B cell (primary cell): ENCODE measurements around the gene PBLD. TPM values are rescaled to one million over a fixed set of nuclear protein-coding genes. Genes with fewer than 3 reads are reported as not detected.

Experiments used
- ATAC-seq: fragments of 200-7000 bp; cut with Tn5 transposase; one replicate; pipeline ENCODE4 v1.10.0; 2021; ENCODE audit warnings: low read depth, mild to moderate bottlenecking, moderate number of reproducible peaks, moderate library complexity
- CTCF ChIA-PET: fragments of 350-600 bp; sonication (Branson Sonifier 250); formaldehyde crosslinking; loops from one replicate; lab custom pipeline; 2021; ENCODE audit warnings: antibody characterized with exemption, inconsistent platforms; lab: Charles Lee
- POLR2A ChIA-PET: fragments of 350-600 bp; sonication (Branson Sonifier 250); formaldehyde crosslinking; loops from one replicate; lab custom pipeline; 2021; ENCODE audit warnings: antibody characterized with exemption; lab: Charles Lee
- DNase-seq: peaks from one replicate; pipeline ENCODE4 v3.0.0; 2013
- H2AFZ ChIP-seq: 2 replicates; pipeline ENCODE4 v1.6.1; 2012; ENCODE audit warnings: mild to moderate bottlenecking, low read depth, low read length; ENCODE audit not compliant: insufficient read depth, poor library complexity, severe bottlenecking
- H3K27ac ChIP-seq, 2 donors: 1 replicate in 1 of 2; 2 replicates in 1 of 2; pipeline ENCODE4 v1.5.1; 2012 to 2013; ENCODE audit warnings: low read length in 2 of 2, mild to moderate bottlenecking in 2 of 2, moderate library complexity in 1 of 2
- H3K27me3 ChIP-seq, 4 experiments: fragments of 200-600 bp in 1 of 4; sonication (generic) in 1 of 4; replicated peaks in 1 of 4; 1 replicate in 2 of 4; 2 replicates in 2 of 4; pipeline versions ENCODE4 v1.6.1 to v1.7.0; 2013 to 2016; ENCODE audit warnings: low read length in 3 of 4, mild to moderate bottlenecking in 2 of 4, mixed read lengths in 1 of 4, moderate library complexity in 1 of 4; ENCODE audit not compliant: insufficient read depth in 4 of 4, control insufficient read depth in 3 of 4; ENCODE audit errors: control extremely low read depth in 1 of 4
- H3K36me3 ChIP-seq, 2 experiments: replicated peaks in 1 of 2; 1 replicate in 1 of 2; 2 replicates in 1 of 2; pipeline versions ENCODE4 v1.6.1 to v1.7.1; 2013; ENCODE audit warnings: low read length in 1 of 2; ENCODE audit not compliant: insufficient read depth in 2 of 2, control insufficient read depth in 1 of 2; ENCODE audit errors: control extremely low read depth in 1 of 2, extremely low read depth in 1 of 2
- H3K4me1 ChIP-seq, 2 donors: fragments of 200-600 bp in 1 of 2; sonication (generic) in 1 of 2; 1 replicate in 1 of 2; 2 replicates in 1 of 2; pipeline versions ENCODE4 v1.5.1 to v1.6.1; 2013 to 2017; ENCODE audit warnings: low read length in 2 of 2; ENCODE audit not compliant: control insufficient read depth in 2 of 2, insufficient read depth in 2 of 2
- H3K4me2 ChIP-seq: replicated peaks from 2 replicates; pipeline ENCODE3; 2012; ENCODE audit warnings: mild to moderate bottlenecking, low read depth, low read length; ENCODE audit not compliant: poor library complexity, severe bottlenecking
- H3K4me3 ChIP-seq, 5 experiments: fragments of 200-600 bp in 1 of 5; sonication (generic) in 1 of 5; 1 replicate in 3 of 5; 2 replicates in 2 of 5; pipeline versions ENCODE4 v1.5.1 to v1.7.0; 2011 to 2016; ENCODE audit warnings: low read length in 4 of 5, mild to moderate bottlenecking in 4 of 5, low read depth in 2 of 5, control low read depth in 1 of 5, moderate library complexity in 1 of 5; ENCODE audit not compliant: insufficient read depth in 1 of 5; ENCODE audit errors: control extremely low read depth in 1 of 5, extremely low read depth in 1 of 5
- H3K79me2 ChIP-seq: fragments of 200-600 bp; sonication (generic); one replicate; pipeline ENCODE4 v1.6.0; 2016; ENCODE audit warnings: low read length; ENCODE audit not compliant: control insufficient read depth, insufficient read depth
- H3K9ac ChIP-seq: fragments of 200-600 bp; sonication (generic); 2 replicates; pipeline ENCODE4 v1.6.1; 2017; ENCODE audit warnings: mild to moderate bottlenecking, low read length, moderate library complexity
- H3K9me3 ChIP-seq, 3 donors: one replicate each; pipeline versions ENCODE4 v1.6.1 to v1.7.1; 2013; ENCODE audit warnings: low read length in 2 of 3; ENCODE audit not compliant: control insufficient read depth in 2 of 3, insufficient read depth in 1 of 3; ENCODE audit errors: control extremely low read depth in 1 of 3
- H4K20me1 ChIP-seq: 2 replicates; pipeline ENCODE4 v1.6.0; 2012; ENCODE audit warnings: mild to moderate bottlenecking, low read length; ENCODE audit not compliant: insufficient read depth, control insufficient read depth, poor library complexity, severe bottlenecking
- H3K27ac Mint-ChIP-seq: one replicate; pipeline ENCODE4 v1.8.0; 2021; ENCODE audit warnings: mixed read lengths
- H3K27me3 Mint-ChIP-seq: one replicate; pipeline ENCODE4 v1.8.0; 2021; ENCODE audit warnings: mixed read lengths
- H3K4me1 Mint-ChIP-seq: one replicate; pipeline ENCODE4 v1.8.0; 2021; ENCODE audit warnings: mixed read lengths
- H3K4me3 Mint-ChIP-seq: one replicate; pipeline ENCODE4 v1.8.0; 2021; ENCODE audit warnings: mixed read lengths
- H3K9me3 Mint-ChIP-seq: one replicate; pipeline ENCODE4 v1.8.0; 2022; ENCODE audit warnings: mixed read lengths; ENCODE audit not compliant: insufficient read depth
- EZH2 ChIP-seq: IDR thresholded peaks from 2 replicates; pipeline ENCODE4 v1.6.1; 2012; ENCODE audit warnings: borderline replicate concordance, low read depth, mild to moderate bottlenecking, moderate library complexity, low read length; ENCODE audit not compliant: insufficient read depth, poor library complexity, severe bottlenecking
- WGBS: methylation state at CpG from one replicate; pipeline ENCODE4 v1.1.5; 2013; ENCODE audit warnings: missing lambda C conversion rate; ENCODE audit not compliant: insufficient coverage; 5-methylcytosine and 5-hydroxymethylcytosine counted together
- intact Hi-C: fragments of 100-400 bp; cut with micrococcal nuclease; formaldehyde crosslinking; loops from one replicate; pipeline ENCODE4 v1.10.0; 2022
- polyA plus RNA-seq: library from polyadenylated mRNA; depleted of rRNA; stranded (reverse); fragments of >200 nt; gene quantifications from 2 replicates; pipeline ENCODE4 v1.2.3, GENCODE V29; 2012
- total RNA-seq, 2 donors: library from RNA; stranded (reverse); fragments of 120-200 nt in 1 of 2; gene quantifications; 1 replicate in 1 of 2; 2 replicates in 1 of 2; pipeline versions ENCODE4 v1.2.3 to v1.2.4, GENCODE V29; 2013 to 2022
- TF ChIP-seq, protein P1 (sequence below): fragments of 200-600 bp; IDR thresholded peaks from one replicate; pipeline ENCODE4 v1.8.0; 2022; ENCODE audit warnings: antibody characterized with exemption, mild to moderate bottlenecking

Gene PBLD
- total and polyA plus RNA-seq, 2 donors (not counting 1 experiment from before 2014, with no cell fraction given), result 0.40 to 4.7 TPM

DNA sequence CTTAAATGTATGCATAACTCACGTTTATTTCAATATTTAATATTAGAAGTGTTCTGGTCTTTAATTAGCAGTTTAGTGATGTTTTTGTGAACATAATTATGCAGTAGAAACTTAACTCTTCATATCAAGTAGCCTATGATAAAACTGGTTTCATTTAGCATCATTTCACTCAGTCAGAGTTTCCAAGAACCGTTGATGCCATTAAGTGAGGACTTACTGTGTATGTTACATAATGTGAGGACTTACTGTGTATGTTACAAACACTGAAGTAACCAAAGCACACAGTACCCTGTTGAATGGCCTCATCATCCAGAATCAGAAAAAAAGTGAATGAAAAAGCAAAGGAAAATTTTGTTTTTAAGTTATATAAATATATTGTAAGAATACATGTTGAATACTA is 32.9 kb upstream of the PBLD start:
- no peaks in the 10 kb centered on the region for H3K27me3 Mint-ChIP-seq
- peaks cover 1 to 12% of the 10 kb centered on the region in 2 experiments for H3K36me3 ChIP-seq
- intact Hi-C loops, result no loop called here
- WGBS, result no CpG with 5 or more reads among the region's 2 CpGs
- ChIA-PET CTCF (no interaction called here), POLR2A (no interaction called here)
- no peak overlapping the region for H3K27ac ChIP-seq
- H3K4me1 Mint-ChIP-seq, result peaks cover 3% of the 10 kb centered on the region
- H3K27ac Mint-ChIP-seq, result no peak overlapping the region
- no peak overlapping the region for H2AFZ ChIP-seq
- no peak overlapping the region for H3K4me3 ChIP-seq
- no peaks in the 10 kb centered on the region for H4K20me1 ChIP-seq
- no peak for TF ChIP-seq EZH2
- TF ChIP-seq, protein P1, sequence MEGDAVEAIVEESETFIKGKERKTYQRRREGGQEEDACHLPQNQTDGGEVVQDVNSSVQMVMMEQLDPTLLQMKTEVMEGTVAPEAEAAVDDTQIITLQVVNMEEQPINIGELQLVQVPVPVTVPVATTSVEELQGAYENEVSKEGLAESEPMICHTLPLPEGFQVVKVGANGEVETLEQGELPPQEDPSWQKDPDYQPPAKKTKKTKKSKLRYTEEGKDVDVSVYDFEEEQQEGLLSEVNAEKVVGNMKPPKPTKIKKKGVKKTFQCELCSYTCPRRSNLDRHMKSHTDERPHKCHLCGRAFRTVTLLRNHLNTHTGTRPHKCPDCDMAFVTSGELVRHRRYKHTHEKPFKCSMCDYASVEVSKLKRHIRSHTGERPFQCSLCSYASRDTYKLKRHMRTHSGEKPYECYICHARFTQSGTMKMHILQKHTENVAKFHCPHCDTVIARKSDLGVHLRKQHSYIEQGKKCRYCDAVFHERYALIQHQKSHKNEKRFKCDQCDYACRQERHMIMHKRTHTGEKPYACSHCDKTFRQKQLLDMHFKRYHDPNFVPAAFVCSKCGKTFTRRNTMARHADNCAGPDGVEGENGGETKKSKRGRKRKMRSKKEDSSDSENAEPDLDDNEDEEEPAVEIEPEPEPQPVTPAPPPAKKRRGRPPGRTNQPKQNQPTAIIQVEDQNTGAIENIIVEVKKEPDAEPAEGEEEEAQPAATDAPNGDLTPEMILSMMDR, result no peak
- ATAC-seq (no peak), DNase-seq (no peak)
- H3K4me3 Mint-ChIP-seq, result no peak overlapping the region
- H3K79me2 ChIP-seq, result no peaks in the 10 kb centered on the region
- peaks cover 5% of the 10 kb centered on the region in 2 donors for H3K4me1 ChIP-seq
- H3K9me3 Mint-ChIP-seq, result peaks cover 2% of the 10 kb centered on the region
- no peaks in the 10 kb centered on the region for H3K9me3 ChIP-seq
- H3K4me2 ChIP-seq, result no peak overlapping the region
- H3K27me3 ChIP-seq, result no peaks in the 10 kb centered on the region
- H3K9ac ChIP-seq, result no peak overlapping the region

DNA sequence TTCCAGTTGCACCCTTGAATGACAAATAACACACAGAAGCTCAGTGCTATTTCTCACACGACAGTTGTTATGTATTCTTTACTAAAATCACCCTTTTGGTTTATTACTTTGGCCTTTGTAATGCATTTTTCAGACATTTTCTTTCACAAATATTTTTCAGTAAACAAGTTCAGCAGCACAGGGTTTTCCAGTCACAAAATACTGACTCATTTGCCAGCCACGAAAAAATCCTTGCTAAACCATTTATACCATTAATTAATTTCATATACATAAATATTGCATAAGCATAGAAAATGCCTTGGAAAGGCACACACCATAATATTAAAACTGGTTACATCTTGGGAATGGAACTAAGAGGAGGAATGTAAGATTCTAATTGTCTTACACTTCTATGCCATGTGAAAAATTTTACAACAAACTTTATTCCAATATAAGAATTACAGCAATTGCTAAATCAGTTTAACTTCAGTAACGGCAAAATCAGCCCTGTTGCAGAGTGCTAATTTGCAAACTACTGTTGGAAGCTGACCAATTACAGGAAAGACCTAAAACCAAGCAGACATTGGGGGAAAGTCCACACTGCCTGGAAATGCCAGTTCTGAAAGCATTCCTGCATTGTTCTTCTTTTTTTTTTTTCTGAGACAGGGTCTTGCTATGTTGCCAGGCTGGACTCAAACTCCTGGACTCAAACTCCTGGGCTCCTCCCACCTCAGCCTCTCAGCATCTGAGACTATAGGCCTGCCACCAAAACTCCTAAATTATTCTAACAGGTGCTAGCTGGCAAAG is 31.6 kb upstream of the PBLD start:
- no peak overlapping the region for H3K4me2 ChIP-seq
- no peak for DNase-seq
- H3K9ac ChIP-seq, result no peak overlapping the region
- Mint-ChIP-seq H3K27ac (no peak overlapping the region), H3K4me3 (no peak overlapping the region), H3K4me1 (peaks cover 3% of the 10 kb centered on the region), H3K27me3 (no peaks in the 10 kb centered on the region), H3K9me3 (no peaks in the 10 kb centered on the region)
- WGBS, result 91% methylated on average over 2 of the region's 3 CpGs
- H3K27ac ChIP-seq, result no peak overlapping the region
- H3K36me3 ChIP-seq, result peaks cover 1 to 8% of the 10 kb centered on the region in 2 experiments
- ChIA-PET CTCF (no interaction called here), POLR2A (no interaction called here)
- TF ChIP-seq, protein P1, result no peak
- no peak for TF ChIP-seq EZH2
- no peak overlapping the region for H2AFZ ChIP-seq
- no peak overlapping the region for H3K4me3 ChIP-seq
- H4K20me1 ChIP-seq, result no peaks in the 10 kb centered on the region
- H3K9me3 ChIP-seq, result no peaks in the 10 kb centered on the region
- H3K27me3 ChIP-seq, result no peaks in the 10 kb centered on the region
- intact Hi-C loops, result no loop called here
- no peaks in the 10 kb centered on the region for H3K79me2 ChIP-seq
- ATAC-seq, result no peak
- peaks cover 5% of the 10 kb centered on the region in 2 donors for H3K4me1 ChIP-seq
